SK-N-SH (cell line): ENCODE measurements around the gene IRX6. TPM values are rescaled to one million over a fixed set of nuclear protein-coding genes. Genes with fewer than 3 reads are reported as not detected.

ENCODE experiments used
- CTCF ChIA-PET: fragments of 300-600, 350-600 bp; formaldehyde crosslinking; extraction: SDS; loops from one replicate; lab custom pipeline; 2021; lab: Yijun Ruan, JAX
- POLR2A ChIA-PET: fragments of 350-600 bp; sonication (Branson Sonifier 250); formaldehyde crosslinking; extraction: SDS; loops from one replicate; lab custom pipeline; 2020; ENCODE audit warnings: antibody characterized with exemption, inconsistent platforms; lab: Yijun Ruan, JAX
- DNase-seq: peaks from one replicate; pipeline ENCODE4 v3.0.0; 2012
- H2AFZ ChIP-seq: fragments of 200-600 bp; sonication (generic); 2 replicates; pipeline ENCODE4 v1.8.1; 2016; ENCODE audit warnings: antibody characterized with exemption, mild to moderate bottlenecking, low read depth
- H3F3A ChIP-seq: fragments of 200-600 bp; sonication (generic); replicated peaks from 2 replicates; pipeline ENCODE3; 2016; ENCODE audit warnings: antibody characterized with exemption, mild to moderate bottlenecking; ENCODE audit not compliant: insufficient read depth
- H3K27ac ChIP-seq, 2 experiments: fragments of 200-500 bp in 1 of 2; fragments of 200-600 bp in 1 of 2; sonication (Bioruptor generic) in 1 of 2; sonication (generic), shearing (Covaris generic) in 1 of 2; 2 replicates each; pipeline versions ENCODE4 v1.5.1 to v1.6.1; 2014 to 2016; ENCODE audit warnings: low read depth in 2 of 2, inconsistent platforms in 1 of 2, low read length in 1 of 2, mild to moderate bottlenecking in 1 of 2, mixed read lengths in 1 of 2
- H3K27me3 ChIP-seq: fragments of 200-600 bp; sonication (generic), shearing (Covaris generic); 2 replicates; pipeline ENCODE4 v1.6.1; 2016; ENCODE audit warnings: mixed run types; ENCODE audit not compliant: insufficient read depth
- H3K36me3 ChIP-seq, 2 experiments: fragments of 200-500 bp in 1 of 2; fragments of 200-600 bp in 1 of 2; sonication (Bioruptor generic) in 1 of 2; sonication (generic) in 1 of 2; replicated peaks in 1 of 2; 2 replicates each; pipeline versions ENCODE3 to v1.5.1; 2014 to 2016; ENCODE audit warnings: low read length in 1 of 2, mild to moderate bottlenecking in 1 of 2; ENCODE audit not compliant: insufficient read depth in 2 of 2, control insufficient read depth in 1 of 2
- H3K4me1 ChIP-seq, 2 experiments: fragments of 200-500 bp in 1 of 2; fragments of 200-600 bp in 1 of 2; sonication (Bioruptor generic) in 1 of 2; sonication (generic), shearing (Covaris generic) in 1 of 2; 2 replicates each; pipeline versions ENCODE4 v1.5.1 to v1.6.1; 2014 to 2016; ENCODE audit warnings: low read depth in 1 of 2, low read length in 1 of 2, mixed run types in 1 of 2; ENCODE audit not compliant: insufficient read depth in 2 of 2, control insufficient read depth in 1 of 2
- H3K4me2 ChIP-seq: fragments of 200-600 bp; sonication (generic), shearing (Covaris generic); 2 replicates; pipeline ENCODE4 v1.6.1; 2017; ENCODE audit warnings: mixed run types
- H3K4me3 ChIP-seq, 2 experiments: fragments of 200-500 bp in 1 of 2; fragments of 200-600 bp in 1 of 2; sonication (Bioruptor generic) in 1 of 2; sonication (generic), shearing (Covaris generic) in 1 of 2; 2 replicates each; pipeline versions ENCODE4 v1.5.1 to v1.8.1; 2014 to 2016; ENCODE audit warnings: low read depth in 2 of 2, inconsistent platforms in 1 of 2, low read length in 1 of 2, mild to moderate bottlenecking in 1 of 2, mixed read lengths in 1 of 2, moderate library complexity in 1 of 2
- H3K79me2 ChIP-seq: fragments of 200-600 bp; sonication (generic); 2 replicates; pipeline ENCODE4 v1.8.1; 2017; ENCODE audit warnings: mild to moderate bottlenecking; ENCODE audit not compliant: insufficient read depth
- H3K9ac ChIP-seq: fragments of 200-600 bp; sonication (generic); 2 replicates; pipeline ENCODE4 v1.6.1; 2017; ENCODE audit warnings: mixed run types
- H3K9me2 ChIP-seq: fragments of 200-600 bp; sonication (generic); 2 replicates; pipeline ENCODE4 v1.6.1; 2017; ENCODE audit warnings: mixed run types
- H3K9me3 ChIP-seq: fragments of 200-600 bp; sonication (generic); 2 replicates; pipeline ENCODE4 v1.6.1; 2017; ENCODE audit warnings: mixed run types, mild to moderate bottlenecking, moderate library complexity
- H4K20me1 ChIP-seq: fragments of 200-600 bp; sonication (generic); 2 replicates; pipeline ENCODE4 v1.6.1; 2017; ENCODE audit warnings: mild to moderate bottlenecking, mixed run types; ENCODE audit not compliant: insufficient read depth
- EP300 ChIP-seq, 2 experiments: IDR thresholded peaks; 2 replicates each; pipeline versions ENCODE4 v1.4.0 to v1.6.1; 2012; ENCODE audit warnings: borderline replicate concordance in 1 of 2, low read depth in 1 of 2, low read length in 1 of 2
- EZH2phosphoT487 ChIP-seq: fragments of 200-600 bp; sonication (generic); IDR thresholded peaks from 2 replicates; pipeline ENCODE4 v1.6.1; 2017; ENCODE audit warnings: low read depth, mixed run types, mild to moderate bottlenecking, antibody characterized with exemption, moderate library complexity, borderline replicate concordance
- FOXJ3 ChIP-seq: sonication (generic); formaldehyde crosslinking; IDR thresholded peaks from 2 replicates; pipeline ENCODE4 v1.5.1; 2020; ENCODE audit warnings: mild to moderate bottlenecking, missing genetic modification reagents
- MAX ChIP-seq: IDR thresholded peaks from 2 replicates; pipeline ENCODE4 v1.4.0; 2012; ENCODE audit warnings: low read depth
- MXI1 ChIP-seq: IDR thresholded peaks from 2 replicates; pipeline ENCODE4 v1.6.1; 2012; ENCODE audit warnings: mild to moderate bottlenecking, low read depth, low read length, improper control_type of control experiment
- NRF1 ChIP-seq: IDR thresholded peaks from 2 replicates; pipeline ENCODE4 v1.6.1; 2012; ENCODE audit warnings: low read depth, mild to moderate bottlenecking, low read length
- POLR2AphosphoS5 ChIP-seq: IDR thresholded peaks from 2 replicates; pipeline ENCODE4 v1.6.1; 2012; ENCODE audit warnings: low read depth, low read length
- REST ChIP-seq: IDR thresholded peaks from 2 replicates; pipeline ENCODE4 v1.6.1; 2012; ENCODE audit warnings: mild to moderate bottlenecking, low read depth, low read length, moderate library complexity
- SMC3 ChIP-seq: IDR thresholded peaks from 2 replicates; pipeline ENCODE4 v1.6.1; 2012; ENCODE audit warnings: low read depth, low read length, improper control_type of control experiment
- TCF12 ChIP-seq: IDR thresholded peaks from 2 replicates; pipeline ENCODE4 v1.4.0; 2012
- YY1 ChIP-seq: IDR thresholded peaks from 2 replicates; pipeline ENCODE4 v1.4.0; 2012; ENCODE audit warnings: low read depth, mild to moderate bottlenecking
- WGBS: methylation state at CpG from one replicate; pipeline ENCODE4 v1.1.6; 2017; ENCODE audit warnings: low lambda C conversion rate; 5-methylcytosine and 5-hydroxymethylcytosine counted together
- polyA plus RNA-seq, 3 experiments: library from polyadenylated mRNA; depleted of rRNA; stranded (reverse); fragments of >200 nt; gene quantifications; 2 replicates each; pipeline ENCODE4 v1.2.3, GENCODE V29; 2012
- TF ChIP-seq, protein P1 (sequence below): IDR thresholded peaks from 2 replicates; pipeline ENCODE4; 2012
- TF ChIP-seq, protein P2 (sequence below): fragments of 150-350 bp; IDR thresholded peaks from 2 replicates; pipeline ENCODE4 v1.6.1; 2016; ENCODE audit warnings: mild to moderate bottlenecking, low read depth, low read length
- TF ChIP-seq, protein P3 (sequence below): fragments of 150-350 bp; IDR thresholded peaks from 2 replicates; pipeline ENCODE4 v1.6.1; 2017; ENCODE audit warnings: antibody characterized with exemption, low read length, low read depth, borderline replicate concordance

IRX6 gene
- polyA plus RNA-seq, 1 of the 3 experiments (the other 2 are of a cell fraction) = not detected

DNA sequence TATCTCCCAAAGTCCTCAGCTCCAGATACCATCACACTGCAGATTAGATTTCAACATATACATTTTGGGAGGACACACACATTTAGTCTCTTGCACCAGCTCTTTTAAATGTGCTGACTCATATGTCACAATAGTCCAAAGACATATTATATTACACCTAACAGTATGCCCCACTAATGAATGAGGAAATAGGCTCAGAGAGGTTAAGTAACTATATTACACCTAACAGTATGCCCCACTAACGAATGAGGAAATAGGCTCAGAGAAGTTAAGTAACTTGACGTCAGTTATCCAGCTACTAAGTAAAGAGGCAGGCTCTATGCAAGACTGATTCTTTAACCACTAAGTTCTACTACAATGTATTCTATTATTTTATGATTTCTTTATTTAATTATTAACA, 9.7 kb downstream of the IRX6 start:
- H3K4me1 ChIP-seq = peaks cover 0 to 5% of the 10 kb centered on the region in 2 experiments; a peak in 1 of 4 replicates
- CTCF ChIA-PET = interaction anchor here (1.2 to 2.9 kb wide), 2 partner anchors 10 to 1784 kb away, joined by 3 to 22 read pairs; partner anchors contain the start of gene IRX6

GRCh38 chr16:55338646-55339045, 14.6 kb downstream of the IRX6 start:
- H3K79me2 ChIP-seq = no peaks in the 10 kb centered on the region
- no peak overlapping the region for H3K4me2 ChIP-seq
- ChIA-PET CTCF (interaction anchor here (1.2 to 1.7 kb wide), 3 partner anchors 14 to 33 kb away, joined by 4 to 8 read pairs (median 4); partner anchors contain the start of gene IRX6), POLR2A (no interaction called here)
- H3K4me3 ChIP-seq = no peak overlapping the region
- no peaks in the 10 kb centered on the region for H3K4me1 ChIP-seq
- H3K36me3 ChIP-seq = no peaks in the 10 kb centered on the region
- no peaks in the 10 kb centered on the region for H3F3A ChIP-seq
- TF ChIP-seq EP300 (IDR thresholded peaks at IDR 0.05; ENCODE audit: borderline replicate concordance in 1 of 2, low read depth in 1 of 2, low read length in 1 of 2) (no peak), MXI1 (no peak), REST (no peak), TCF12 (no peak), NRF1 (no peak), POLR2AphosphoS5 (no peak), FOXJ3 (CRISPR knock-in tag) (no peak)
- TF ChIP-seq, protein P1, sequence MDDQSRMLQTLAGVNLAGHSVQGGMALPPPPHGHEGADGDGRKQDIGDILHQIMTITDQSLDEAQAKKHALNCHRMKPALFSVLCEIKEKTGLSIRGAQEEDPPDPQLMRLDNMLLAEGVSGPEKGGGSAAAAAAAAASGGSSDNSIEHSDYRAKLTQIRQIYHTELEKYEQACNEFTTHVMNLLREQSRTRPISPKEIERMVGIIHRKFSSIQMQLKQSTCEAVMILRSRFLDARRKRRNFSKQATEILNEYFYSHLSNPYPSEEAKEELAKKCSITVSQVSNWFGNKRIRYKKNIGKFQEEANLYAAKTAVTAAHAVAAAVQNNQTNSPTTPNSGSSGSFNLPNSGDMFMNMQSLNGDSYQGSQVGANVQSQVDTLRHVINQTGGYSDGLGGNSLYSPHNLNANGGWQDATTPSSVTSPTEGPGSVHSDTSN = no peak
- no peaks in the 10 kb centered on the region for H4K20me1 ChIP-seq
- no peaks in the 10 kb centered on the region for H3K27me3 ChIP-seq
- no peak overlapping the region for H3K27ac ChIP-seq
- H3K9ac ChIP-seq = no peak overlapping the region
- no peak overlapping the region for H2AFZ ChIP-seq
- DNase-seq = no peak
- no peaks in the 10 kb centered on the region for H3K9me2 ChIP-seq
- 15% methylated on average over 5 of the region's 5 CpGs for WGBS
- no peaks in the 10 kb centered on the region for H3K9me3 ChIP-seq

More for the DNA sequence above, 9.7 kb downstream of the IRX6 start:
- no peaks in the 10 kb centered on the region for H3K9me2 ChIP-seq
- no peak for TF ChIP-seq TCF12
- no peak for TF ChIP-seq MAX
- no peak for TF ChIP-seq YY1
- TF ChIP-seq, protein P2, sequence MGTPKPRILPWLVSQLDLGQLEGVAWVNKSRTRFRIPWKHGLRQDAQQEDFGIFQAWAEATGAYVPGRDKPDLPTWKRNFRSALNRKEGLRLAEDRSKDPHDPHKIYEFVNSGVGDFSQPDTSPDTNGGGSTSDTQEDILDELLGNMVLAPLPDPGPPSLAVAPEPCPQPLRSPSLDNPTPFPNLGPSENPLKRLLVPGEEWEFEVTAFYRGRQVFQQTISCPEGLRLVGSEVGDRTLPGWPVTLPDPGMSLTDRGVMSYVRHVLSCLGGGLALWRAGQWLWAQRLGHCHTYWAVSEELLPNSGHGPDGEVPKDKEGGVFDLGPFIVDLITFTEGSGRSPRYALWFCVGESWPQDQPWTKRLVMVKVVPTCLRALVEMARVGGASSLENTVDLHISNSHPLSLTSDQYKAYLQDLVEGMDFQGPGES = no peak
- TF ChIP-seq FOXJ3 (CRISPR knock-in tag) = no peak
- TF ChIP-seq, protein P3, sequence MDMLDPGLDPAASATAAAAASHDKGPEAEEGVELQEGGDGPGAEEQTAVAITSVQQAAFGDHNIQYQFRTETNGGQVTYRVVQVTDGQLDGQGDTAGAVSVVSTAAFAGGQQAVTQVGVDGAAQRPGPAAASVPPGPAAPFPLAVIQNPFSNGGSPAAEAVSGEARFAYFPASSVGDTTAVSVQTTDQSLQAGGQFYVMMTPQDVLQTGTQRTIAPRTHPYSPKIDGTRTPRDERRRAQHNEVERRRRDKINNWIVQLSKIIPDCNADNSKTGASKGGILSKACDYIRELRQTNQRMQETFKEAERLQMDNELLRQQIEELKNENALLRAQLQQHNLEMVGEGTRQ = no peak
- no peak for TF ChIP-seq EZH2phosphoT487
- TF ChIP-seq SMC3 = no peak
- H3K9me3 ChIP-seq = no peaks in the 10 kb centered on the region
- no peak overlapping the region for H3K4me2 ChIP-seq
- H3K9ac ChIP-seq = no peak overlapping the region
- no peaks in the 10 kb centered on the region for H3K27me3 ChIP-seq
- H4K20me1 ChIP-seq = no peaks in the 10 kb centered on the region
- WGBS = 61% methylated on average over 2 of the region's 2 CpGs
- no peak overlapping the region for H3K27ac ChIP-seq
- H3K36me3 ChIP-seq = no peaks in the 10 kb centered on the region
- POLR2A ChIA-PET = interaction anchor here (1.1 kb wide), 1 partner anchor 365 kb away, joined by 3 read pairs; no protein-coding TSS in a partner anchor
- no peak for DNase-seq
- H3K79me2 ChIP-seq = no peaks in the 10 kb centered on the region
- no peak overlapping the region for H3K4me3 ChIP-seq
- no peaks in the 10 kb centered on the region for H3F3A ChIP-seq
- no peak overlapping the region for H2AFZ ChIP-seq
